Testis (tissue), 5 donors: ENCODE measurements around the gene DPRX. TPM values are rescaled to one million over a fixed set of nuclear protein-coding genes. Genes with fewer than 3 reads are reported as not detected.

ENCODE experiments used
- DNase-seq: peaks from one replicate; pipeline ENCODE4 v3.0.0-alpha.2; 2019
- H3K27ac ChIP-seq, 2 donors: fragments of 200-600 bp; sonication (generic); one replicate each; pipeline ENCODE4 v1.5.1; 2019
- H3K27me3 ChIP-seq: fragments of 200-600 bp; sonication (generic); one replicate; pipeline ENCODE4 v1.5.1; 2019
- H3K36me3 ChIP-seq: fragments of 200-600 bp; sonication (generic); one replicate; pipeline ENCODE4 v1.5.1; 2017; ENCODE audit warnings: low read depth; ENCODE audit errors: missing control alignments
- H3K4me1 ChIP-seq: fragments of 200-600 bp; sonication (generic); one replicate; pipeline ENCODE4 v1.5.1; 2019
- H3K4me3 ChIP-seq, 2 donors: fragments of 200-600 bp; sonication (generic); one replicate each; pipeline ENCODE4 v1.5.1; 2017 to 2019
- H3K9me3 ChIP-seq: fragments of 200-600 bp; sonication (generic); one replicate; pipeline ENCODE4 v1.5.1; 2017
- CTCF ChIP-seq, 3 experiments: fragments of 450-650 bp in 2 of 3; fragments of 200-600 bp in 1 of 3; sonication (generic) in 1 of 3; IDR thresholded peaks; one replicate each; pipeline ENCODE4 v1.5.1; 2016 to 2019; ENCODE audit warnings: antibody characterized with exemption in 3 of 3, mild to moderate bottlenecking in 2 of 3, moderate library complexity in 1 of 3
- POLR2A ChIP-seq: fragments of 450-650 bp; IDR thresholded peaks from one replicate; pipeline ENCODE4 v1.6.1; 2017; ENCODE audit warnings: antibody characterized with exemption, mild to moderate bottlenecking, moderate library complexity
- WGBS, 2 donors: methylation state at CpG; one replicate each; pipeline ENCODE4 v1.1.5; 2018; 5-methylcytosine and 5-hydroxymethylcytosine counted together
- intact Hi-C: fragments of 100-400 bp; cut with DNase I; formaldehyde crosslinking; loops from one replicate; pipeline ENCODE4 v1.15.1; 2023; ENCODE audit warnings: low total_unique reads
- long read RNA-seq, 2 donors: transcript quantifications; one replicate each; lab custom pipeline, GENCODE V29; 2026
- polyA plus RNA-seq: library from polyadenylated mRNA; stranded (reverse); fragments of 350-450 nt; fragmentation: Illumina TruSeq; extraction: RNeasy Lipid Tissue Mini Kit (QIAGEN cat#74804); gene quantifications from one replicate; pipeline ENCODE4 v1.2.3, GENCODE V29; 2014; ENCODE audit warnings: low read depth, low replicate concordance; ENCODE audit not compliant: insufficient read depth
- total RNA-seq, 2 donors: library from RNA; depleted of rRNA; stranded (reverse); fragments of >200 nt; gene quantifications; one replicate each; pipeline ENCODE4 v1.2.3, GENCODE V29; 2016

The DPRX gene
- total RNA-seq (not detected), polyA plus RNA-seq (not detected)
- long read RNA-seq, donor 1: 0 reads
- long read RNA-seq, donor 2: 0 reads

GRCh38 chr19:53631949-53632407, at the start of gene DPRX:
DPRX (plus strand) TSS chr19:53631999; CDS start chr19:53632107, 108 bp downstream.
- TF ChIP-seq CTCF (IDR thresholded peaks at IDR 0.05): no peak
- TF ChIP-seq POLR2A: no peak
- WGBS, 2 donors: 88% methylated on average over 16 to 17 of the region's 17 CpGs
- DNase-seq: no peak
- H3K27me3 ChIP-seq: no peaks in the 10 kb centered on the region
- H3K36me3 ChIP-seq: no peaks in the 10 kb centered on the region
- H3K9me3 ChIP-seq: no peaks in the 10 kb centered on the region
- H3K4me3 ChIP-seq: no peak within 1 kb of the TSS
- intact Hi-C loops: no loop called here
- H3K4me1 ChIP-seq: no peaks in the 10 kb centered on the region
- H3K27ac ChIP-seq: no peak within 1 kb of the TSS

DNA sequence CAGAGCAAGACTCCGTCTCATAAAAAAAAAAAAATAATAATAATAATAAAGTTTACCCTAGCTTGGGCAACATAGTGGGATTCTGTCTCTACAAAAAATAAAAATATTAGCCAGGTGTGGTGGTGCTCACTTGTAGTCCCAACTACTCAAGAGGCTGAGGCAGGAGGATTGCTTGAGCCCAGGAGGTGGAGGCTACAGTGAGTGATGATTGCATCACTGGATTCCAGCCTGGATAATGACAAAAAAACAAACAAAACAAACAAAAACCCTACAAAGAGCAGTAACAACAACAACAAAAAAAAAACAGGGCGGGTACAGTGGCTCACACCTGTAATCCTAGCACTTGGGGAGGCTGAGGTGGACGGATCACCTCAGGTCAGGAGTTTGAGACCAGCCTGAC, 48.6 kb upstream of the DPRX start:
- 92 to 95% methylated on average over 3 of the region's 3 CpGs for WGBS, 2 donors
- H3K4me1 ChIP-seq: no peaks in the 10 kb centered on the region
- no peaks in the 10 kb centered on the region for H3K27me3 ChIP-seq
- H3K27ac ChIP-seq: no peak overlapping the region
- DNase-seq: no peak
- H3K36me3 ChIP-seq: no peaks in the 10 kb centered on the region
- H3K9me3 ChIP-seq: no peaks in the 10 kb centered on the region
- H3K4me3 ChIP-seq: no peak overlapping the region
- intact Hi-C loops: no loop called here
- TF ChIP-seq POLR2A: no peak
- no peak for TF ChIP-seq CTCF (IDR thresholded peaks at IDR 0.05)

DNA sequence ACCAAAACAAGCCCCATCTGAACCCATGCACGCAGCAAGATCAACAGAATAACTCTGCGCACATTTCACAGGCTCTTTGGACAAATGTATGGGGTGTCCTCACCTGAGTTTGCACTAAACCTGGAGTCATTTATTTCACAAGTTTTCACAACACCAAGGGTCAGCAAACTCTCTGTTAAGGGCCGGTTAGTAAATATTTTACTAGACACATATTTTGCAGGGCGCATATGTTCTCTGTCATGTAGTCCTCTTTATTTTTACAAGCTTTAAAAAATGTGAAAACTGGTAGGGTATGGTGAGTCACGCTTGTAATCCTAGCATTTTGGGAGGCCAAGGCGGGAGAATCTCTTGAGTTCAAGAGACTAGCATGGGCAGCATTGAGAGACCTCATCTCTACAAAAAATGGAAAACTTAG, 45.5 kb upstream of the DPRX start:
- intact Hi-C loops: no loop called here
- H3K4me3 ChIP-seq: no peak overlapping the region
- no peaks in the 10 kb centered on the region for H3K4me1 ChIP-seq
- no peaks in the 10 kb centered on the region for H3K9me3 ChIP-seq
- no peak for DNase-seq
- no peaks in the 10 kb centered on the region for H3K27me3 ChIP-seq
- H3K36me3 ChIP-seq: no peaks in the 10 kb centered on the region
- no peak overlapping the region for H3K27ac ChIP-seq
- TF ChIP-seq CTCF (IDR thresholded peaks at IDR 0.05) (no peak), POLR2A (no peak)
- 93 to 96% methylated on average over 6 of the region's 6 CpGs for WGBS, 2 donors

GRCh38 chr19:53594811-53595509, 36.8 kb upstream of the DPRX start:
- WGBS, 2 donors: 58 to 61% methylated on average over 10 to 14 of the region's 14 CpGs
- TF ChIP-seq POLR2A (no peak), CTCF (IDR thresholded peaks at IDR 0.05) (no peak)
- no peaks in the 10 kb centered on the region for H3K9me3 ChIP-seq
- no peaks in the 10 kb centered on the region for H3K4me1 ChIP-seq
- no peak overlapping the region for H3K4me3 ChIP-seq
- H3K36me3 ChIP-seq: no peaks in the 10 kb centered on the region
- H3K27ac ChIP-seq: no peak overlapping the region
- no peaks in the 10 kb centered on the region for H3K27me3 ChIP-seq
- DNase-seq: no peak
- intact Hi-C loops: no loop called here

DNA sequence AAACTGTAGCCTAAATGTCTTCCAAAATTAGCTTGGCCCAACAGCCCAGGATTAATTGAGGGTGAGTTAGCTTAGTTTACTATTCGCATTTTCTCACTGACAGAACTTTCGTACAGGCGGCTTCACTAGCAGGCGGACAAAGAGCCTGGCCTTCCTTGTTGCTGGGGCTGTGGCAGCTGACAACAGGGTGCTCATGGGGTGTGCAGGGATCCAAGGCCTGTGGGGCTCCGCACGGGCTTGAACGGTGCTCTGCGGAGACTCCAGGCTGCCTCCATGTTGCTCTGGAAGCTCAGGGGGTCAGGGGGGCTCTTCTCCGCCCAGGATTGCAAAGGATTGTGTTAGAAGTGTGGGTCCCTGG, 36.3 kb upstream of the DPRX start:
- no peak for DNase-seq

More for the DNA sequence above, 36.3 kb upstream of the DPRX start:
- no peaks in the 10 kb centered on the region for H3K36me3 ChIP-seq
- no peak overlapping the region for H3K27ac ChIP-seq
- intact Hi-C loops: no loop called here
- H3K27me3 ChIP-seq: no peaks in the 10 kb centered on the region
- 70 to 73% methylated on average over 9 of the region's 9 CpGs for WGBS, 2 donors
- no peak overlapping the region for H3K4me3 ChIP-seq
- no peaks in the 10 kb centered on the region for H3K9me3 ChIP-seq
- H3K4me1 ChIP-seq: no peaks in the 10 kb centered on the region
- TF ChIP-seq CTCF (IDR thresholded peaks at IDR 0.05) (no peak), POLR2A (no peak)
